Progenitor cell of endocrine pancreas (in vitro differentiated cells): ENCODE data around the gene SERAC1. TPM values are rescaled to one million over a fixed set of nuclear protein-coding genes. Genes with fewer than 3 reads are reported as not detected.

Experiments
- DNase-seq: peaks from one replicate; pipeline ENCODE4 v3.0.0; 2021; ENCODE audit warnings: low spot score; ENCODE audit not compliant: unreplicated experiment
- H3K27ac Mint-ChIP-seq: 2 replicates; pipeline ENCODE4 v1.8.0; 2021; ENCODE audit warnings: mild to moderate bottlenecking, moderate library complexity, mixed read lengths
- H3K27me3 Mint-ChIP-seq: 2 replicates; pipeline ENCODE4 v1.8.0; 2021; ENCODE audit warnings: mixed read lengths
- H3K36me3 Mint-ChIP-seq: 2 replicates; pipeline ENCODE4 v1.8.0; 2022; ENCODE audit warnings: mixed read lengths; ENCODE audit not compliant: insufficient read depth
- H3K4me1 Mint-ChIP-seq: 2 replicates; pipeline ENCODE4 v1.8.0; 2021; ENCODE audit warnings: low read depth, mixed read lengths
- H3K4me3 Mint-ChIP-seq: 2 replicates; pipeline ENCODE4 v1.8.0; 2021; ENCODE audit warnings: low read depth, mild to moderate bottlenecking, moderate library complexity, mixed read lengths
- H3K9me3 Mint-ChIP-seq: 2 replicates; pipeline ENCODE4 v1.8.0; 2021; ENCODE audit warnings: low read depth, mixed read lengths
- CTCF ChIP-seq: fragments of 200-600 bp; sonication (generic); IDR thresholded peaks from one replicate; pipeline ENCODE4 v1.5.0; 2021; ENCODE audit warnings: antibody characterized with exemption, mild to moderate bottlenecking; ENCODE audit not compliant: unreplicated experiment
- total RNA-seq: library from RNA; stranded (reverse); gene quantifications from 2 replicates; pipeline ENCODE4 v1.2.1, GENCODE V29; 2021

The SERAC1 gene
- total RNA-seq, 1 donor from 2014 or later = 20.0 TPM

- H3K36me3 Mint-ChIP-seq = peaks cover 25% of the 10 kb centered on the region
- no peak overlapping the region for H3K4me3 Mint-ChIP-seq
- H3K27ac Mint-ChIP-seq = peak overlapping the region; percentile 3
- H3K27me3 Mint-ChIP-seq = no peaks in the 10 kb centered on the region
- H3K4me1 Mint-ChIP-seq = no peaks in the 10 kb centered on the region
- no peaks in the 10 kb centered on the region for H3K9me3 Mint-ChIP-seq
- TF ChIP-seq CTCF = no peak
- no peak for DNase-seq
These were observed 84.4 kb downstream of the SERAC1 start for GRCh38 chr6:158083455-158084325.

- Mint-ChIP-seq H3K27me3 (no peaks in the 10 kb centered on the region), H3K27ac (no peak overlapping the region), H3K9me3 (no peaks in the 10 kb centered on the region), H3K4me1 (no peaks in the 10 kb centered on the region), H3K36me3 (peaks cover 26% of the 10 kb centered on the region), H3K4me3 (no peak overlapping the region)
- no peak for DNase-seq
- TF ChIP-seq CTCF = no peak
These were observed 86.5 kb downstream of the SERAC1 start for GRCh38 chr6:158081657-158081935.

- Mint-ChIP-seq H3K4me3 (no peak overlapping the region), H3K36me3 (peaks cover 29% of the 10 kb centered on the region), H3K27ac (no peak overlapping the region), H3K27me3 (no peaks in the 10 kb centered on the region), H3K4me1 (no peaks in the 10 kb centered on the region), H3K9me3 (no peaks in the 10 kb centered on the region)
- no peak for DNase-seq
- TF ChIP-seq CTCF = no peak
These were observed 87.0 kb downstream of the SERAC1 start for GRCh38 chr6:158080849-158081656.

GRCh38 chr6:158078320-158078719, 89.7 kb downstream of the SERAC1 start:
- H3K4me3 Mint-ChIP-seq = no peak overlapping the region
- peaks cover 26% of the 10 kb centered on the region for H3K36me3 Mint-ChIP-seq
- no peak for TF ChIP-seq CTCF
- H3K4me1 Mint-ChIP-seq = no peaks in the 10 kb centered on the region
- no peaks in the 10 kb centered on the region for H3K9me3 Mint-ChIP-seq
- peak overlapping the region; percentile 50 for H3K27ac Mint-ChIP-seq
- H3K27me3 Mint-ChIP-seq = no peaks in the 10 kb centered on the region
- no peak for DNase-seq

- Mint-ChIP-seq H3K9me3 (no peaks in the 10 kb centered on the region), H3K4me1 (no peaks in the 10 kb centered on the region), H3K27ac (no peak overlapping the region), H3K4me3 (no peak overlapping the region), H3K36me3 (peaks cover 23% of the 10 kb centered on the region), H3K27me3 (no peaks in the 10 kb centered on the region)
- no peak for DNase-seq
- no peak for TF ChIP-seq CTCF
These were observed 90.4 kb downstream of the SERAC1 start for GRCh38 chr6:158077676-158078075.
